Measurements from ENCODE around the gene VEZF1.

The VEZF1 gene

GRCh38 chr17:57999010-57999495, 11.0 kb upstream of the VEZF1 start:
- no peak for DNase-seq (ENCODE audit: low read depth)

DNA sequence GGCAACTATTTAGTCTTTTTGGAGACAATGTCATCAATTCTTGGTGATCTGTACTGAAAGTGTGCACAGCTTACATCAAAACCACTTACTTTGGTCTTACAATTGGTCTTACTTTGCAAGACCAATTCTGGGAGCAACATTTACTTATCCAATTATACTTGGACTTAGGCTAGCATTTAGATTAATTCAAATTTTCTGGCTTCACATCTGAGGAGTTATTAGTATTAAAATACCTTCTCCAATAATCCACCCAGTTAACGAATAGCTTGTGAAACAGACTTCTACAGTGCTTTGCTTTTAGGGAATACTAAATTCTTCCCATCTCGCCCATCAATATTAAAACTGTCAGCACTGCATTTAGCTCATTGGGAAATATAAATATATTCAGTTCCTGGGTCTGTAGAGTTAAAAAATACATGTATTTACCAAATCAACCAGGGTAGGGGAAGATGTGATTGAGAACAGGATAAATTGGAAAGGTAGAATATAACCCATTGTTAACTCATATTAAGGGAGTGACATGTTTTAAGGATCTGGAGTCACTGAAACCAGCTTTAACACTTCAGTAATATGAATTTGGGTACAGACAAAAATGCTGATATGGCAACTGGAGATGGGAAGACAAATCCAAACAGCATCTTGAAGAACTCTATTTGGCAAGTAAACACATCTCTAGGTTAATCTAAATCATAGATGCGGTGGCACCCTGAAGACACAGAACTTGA, 9.2 kb upstream of the VEZF1 start:
- no peak for DNase-seq (ENCODE audit: low read depth)

DNA sequence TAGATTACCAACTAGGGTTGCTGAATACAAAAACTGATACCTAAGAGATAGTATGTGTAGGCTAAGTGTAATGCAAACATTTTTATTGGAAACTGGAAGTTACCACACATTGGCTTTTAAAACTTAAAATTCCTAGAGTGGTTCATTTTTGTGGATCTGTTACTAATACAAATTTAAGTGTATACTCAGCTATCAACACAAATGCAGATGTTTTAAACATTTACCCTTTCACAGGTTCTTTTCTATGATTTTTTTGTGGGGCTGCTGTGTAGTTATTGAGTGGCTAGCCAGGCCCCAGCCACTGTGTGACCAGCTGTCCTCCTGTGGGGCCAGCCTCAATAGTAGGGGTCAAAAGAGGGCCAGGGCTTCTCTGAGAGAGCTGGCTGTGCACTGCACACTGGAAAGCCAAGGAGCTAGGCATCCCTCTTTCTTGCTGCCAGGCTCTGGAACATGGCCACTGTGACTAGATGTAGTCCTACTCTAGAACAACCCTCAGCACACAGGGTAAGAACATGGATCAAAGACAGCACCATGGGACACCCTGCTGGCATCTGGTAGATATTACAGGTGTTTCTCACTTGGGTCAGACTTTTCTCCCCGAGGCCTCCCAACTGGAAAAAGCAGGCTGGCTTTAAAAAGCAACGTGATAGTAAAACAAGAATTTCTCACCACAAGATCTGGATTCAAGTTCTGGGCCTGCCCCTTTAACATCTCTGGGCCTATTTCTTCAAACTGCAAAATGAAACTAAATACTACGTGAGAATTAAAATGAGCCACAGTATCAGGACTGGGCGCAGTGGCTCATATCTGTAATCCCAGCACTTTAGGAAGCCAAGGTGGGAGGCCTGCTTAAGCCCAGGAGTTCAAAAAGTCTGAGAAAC, 7.3 kb upstream of the VEZF1 start:
- peak; percentile 81 for DNase-seq (ENCODE audit: low read depth)

GRCh38 chr17:57994436-57994835, 6.4 kb upstream of the VEZF1 start:
- DNase-seq (ENCODE audit: low read depth), result no peak

DNA sequence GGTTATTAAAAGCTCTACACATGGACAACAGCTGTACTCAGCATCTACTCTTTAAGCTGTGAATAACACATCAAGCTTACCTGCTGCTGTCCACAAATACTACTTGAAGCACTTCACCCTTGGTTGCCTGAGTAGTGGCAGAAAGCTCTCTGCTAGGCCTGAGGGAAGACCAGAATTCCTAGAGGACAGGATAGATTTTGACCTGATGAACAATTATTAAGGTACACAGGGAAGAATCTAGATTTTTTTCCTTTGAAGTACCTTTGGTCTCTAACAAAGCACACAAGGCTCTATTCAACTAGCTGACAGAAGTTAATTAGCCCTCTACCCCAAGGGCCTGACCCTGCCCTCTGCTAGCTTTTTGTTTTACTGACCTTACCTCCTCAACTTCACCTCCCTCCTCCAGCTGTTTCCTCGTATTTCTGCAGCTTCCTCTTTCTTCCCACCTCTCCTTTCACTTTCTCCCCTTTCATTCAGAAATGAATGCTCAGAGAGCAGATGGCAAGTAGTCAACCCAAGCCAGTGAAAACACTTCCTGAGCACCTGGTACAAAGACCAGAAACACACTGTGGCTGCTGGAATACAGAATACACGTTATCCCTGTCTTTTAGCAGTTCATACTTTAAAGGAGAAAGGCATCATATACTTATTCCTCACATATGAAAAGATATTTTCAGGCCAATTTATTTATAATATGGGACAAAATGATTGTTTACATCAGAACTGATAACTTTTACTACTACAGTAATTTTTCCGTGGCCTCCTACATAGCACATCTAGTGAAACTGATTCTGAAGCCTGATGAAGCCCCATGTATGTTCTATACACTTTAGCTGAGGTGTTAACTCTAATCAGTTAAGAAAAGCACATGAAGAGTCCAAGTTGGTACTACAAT, 5.7 kb upstream of the VEZF1 start:
- no peak for DNase-seq (ENCODE audit: low read depth)

GRCh38 chr17:57991537-57991936, 3.5 kb upstream of the VEZF1 start:
- no peak for DNase-seq (ENCODE audit: low read depth)

DNA sequence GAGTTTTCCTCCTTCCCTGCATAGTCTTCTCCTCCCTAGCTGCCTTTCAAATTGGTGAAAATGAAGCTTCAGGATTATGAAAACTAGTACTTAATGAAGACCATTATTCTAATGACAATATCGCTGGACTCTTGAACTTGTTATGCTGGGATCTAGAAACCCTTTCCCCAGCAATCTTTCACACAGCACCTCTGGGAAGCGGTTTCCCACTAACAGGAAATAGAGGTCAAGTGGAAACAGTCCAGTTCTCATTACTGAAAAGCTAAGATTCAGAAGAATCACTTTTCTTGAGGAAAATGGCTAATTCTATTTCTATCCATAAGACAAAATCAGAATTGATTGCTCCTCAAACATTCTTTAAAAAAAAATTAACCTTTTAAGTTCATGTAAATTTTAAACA, 2.0 kb upstream of the VEZF1 start:
- no peak for DNase-seq (ENCODE audit: low read depth)

DNA sequence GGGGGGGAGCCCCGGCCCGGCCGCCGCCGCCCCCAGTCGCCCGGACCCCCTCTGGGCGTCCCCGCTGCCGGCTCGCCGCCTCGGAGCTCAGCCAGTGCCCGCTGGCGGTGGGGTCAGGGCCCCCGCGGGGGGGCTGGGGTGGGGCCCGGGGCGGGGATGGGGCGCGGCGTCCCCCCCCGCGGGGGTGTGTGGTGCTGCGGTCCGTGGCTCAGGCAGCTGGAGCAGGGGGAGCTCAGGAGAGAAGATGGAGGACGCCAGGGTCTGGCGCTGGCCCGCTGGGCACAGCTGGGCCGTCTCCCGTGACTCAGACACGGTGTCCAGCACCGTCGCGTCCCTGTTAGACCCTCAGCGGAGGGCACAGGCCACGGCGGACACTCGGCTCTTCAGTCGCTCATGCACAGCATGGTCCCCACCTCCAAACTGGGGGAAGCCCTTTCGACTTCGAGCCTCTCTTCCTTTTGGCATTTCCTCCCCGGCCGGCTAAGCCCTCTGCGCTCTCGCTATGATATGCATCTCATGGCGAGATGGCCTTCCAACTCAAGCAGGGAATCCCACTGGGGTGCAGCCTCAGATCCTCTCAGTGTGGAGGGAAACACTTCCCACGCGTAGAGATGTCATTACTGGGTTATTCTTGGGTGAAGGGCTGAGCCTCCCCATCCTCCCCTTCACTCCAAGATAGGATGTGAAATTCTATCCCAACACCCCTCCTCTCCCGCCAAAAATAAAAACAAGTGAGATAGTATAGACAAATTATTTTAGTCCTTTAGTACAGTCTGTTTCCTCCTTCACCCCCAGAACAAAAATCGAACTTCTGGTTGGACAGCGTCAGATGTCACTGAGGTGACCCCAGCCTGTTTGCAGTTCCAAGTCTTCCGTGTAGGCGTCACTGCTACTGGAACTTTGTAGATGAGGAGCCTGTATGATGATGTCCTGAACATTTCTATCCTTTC, 522 bp upstream of the VEZF1 start:
- DNase-seq (ENCODE audit: low read depth), result peak; percentile 71

DNA sequence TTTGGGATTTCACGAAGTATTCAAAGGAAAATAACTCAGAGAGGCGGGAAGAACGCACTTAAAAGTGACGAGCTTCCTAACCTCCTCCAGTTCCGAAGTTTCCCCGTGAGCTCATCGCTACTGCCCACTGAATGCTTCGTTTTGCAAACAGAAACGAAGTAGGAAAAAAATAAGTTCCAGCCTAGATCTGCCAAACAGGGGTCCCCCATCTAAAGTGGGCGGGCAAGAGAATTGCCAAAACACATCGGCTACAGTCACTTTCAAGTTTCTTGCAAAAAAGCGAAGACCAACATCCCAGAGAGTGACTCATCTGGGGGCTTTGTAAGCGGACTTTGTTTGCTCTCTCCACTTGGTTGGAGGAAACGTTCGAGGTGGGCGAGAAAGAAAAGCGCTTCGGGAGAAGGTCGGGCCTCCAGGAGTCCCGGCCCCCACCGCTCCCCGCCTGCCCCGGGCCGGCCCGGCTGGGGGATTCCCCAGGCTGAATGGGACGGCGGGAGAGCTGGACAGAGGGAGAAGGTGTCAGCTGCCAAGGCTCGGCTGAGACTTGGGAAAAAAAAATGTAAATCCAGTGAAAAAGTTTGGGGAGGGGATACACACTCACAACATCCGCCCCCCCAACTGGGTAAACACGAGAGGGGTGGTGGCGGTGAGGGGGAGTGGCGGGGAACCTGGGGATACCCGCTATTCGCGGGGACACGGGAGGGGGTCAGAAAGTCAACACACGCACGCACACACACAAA, 1.0 kb downstream of the VEZF1 start:
- DNase-seq (ENCODE audit: low read depth), result peak; percentile 57

- DNase-seq (ENCODE audit: low read depth), result peak; percentile 69
These were observed 2.4 kb downstream of the VEZF1 start for GRCh38 chr17:57985675-57985974.

GRCh38 chr17:57984936-57985674, 2.9 kb downstream of the VEZF1 start:
- DNase-seq (ENCODE audit: low read depth), result peak; percentile 28

DNA sequence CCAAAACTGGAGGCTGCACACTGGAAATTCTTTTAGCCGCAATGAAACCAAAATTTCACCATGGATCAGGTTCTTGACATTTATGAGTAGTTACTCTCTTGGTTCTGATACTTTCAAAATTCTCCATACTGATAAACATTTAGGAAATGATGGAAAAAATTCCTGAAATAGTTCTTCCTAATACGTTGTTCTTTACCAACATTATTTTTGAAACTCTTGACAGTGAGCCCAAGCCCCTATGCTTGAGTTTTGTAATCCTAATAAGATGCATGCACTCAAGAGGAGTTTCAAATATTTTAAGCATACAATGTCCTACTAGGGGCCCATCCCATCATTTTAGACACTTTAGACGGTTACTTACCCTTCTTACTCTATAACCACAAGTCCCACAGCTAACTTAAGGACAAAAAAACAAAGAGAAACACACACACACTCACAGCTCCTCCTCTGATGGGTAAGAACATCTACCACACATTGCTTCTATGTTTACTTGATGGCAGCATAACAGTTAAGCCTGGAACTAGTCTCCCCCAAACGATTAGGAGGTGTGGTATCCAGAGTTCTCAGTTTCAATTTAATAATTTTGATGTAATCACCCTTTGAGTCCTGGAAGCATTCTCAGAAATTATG, 3.7 kb downstream of the VEZF1 start:
- DNase-seq (ENCODE audit: low read depth), result peak; percentile 93

DNA sequence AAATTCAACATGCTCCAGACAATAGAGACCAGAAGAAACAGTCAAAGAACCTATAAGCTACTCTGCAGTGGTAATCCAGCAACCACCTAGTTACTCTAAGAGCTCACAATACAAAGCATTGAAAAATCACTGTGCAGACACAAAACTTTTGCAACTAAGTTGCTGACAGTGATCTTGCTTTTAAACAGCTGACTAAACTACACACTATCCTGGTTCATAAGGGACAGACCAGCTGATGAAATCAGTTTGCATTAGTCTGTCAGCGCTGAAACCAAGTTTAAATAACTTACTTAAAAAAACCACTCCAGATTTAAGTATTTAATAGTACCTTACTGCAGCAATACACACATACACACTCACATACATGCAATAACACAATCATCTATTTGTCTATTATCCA, 4.6 kb downstream of the VEZF1 start:
- DNase-seq (ENCODE audit: low read depth), result no peak

GRCh38 chr17:57982452-57983170, 5.4 kb downstream of the VEZF1 start:
- DNase-seq (ENCODE audit: low read depth), result no peak

GRCh38 chr17:57980522-57980921, 7.5 kb downstream of the VEZF1 start:
- DNase-seq (ENCODE audit: low read depth), result no peak

- no peak for DNase-seq (ENCODE audit: low read depth)
These were observed 9.0 kb downstream of the VEZF1 start for GRCh38 chr17:57979076-57979475.

- DNase-seq (ENCODE audit: low read depth), result no peak
These were observed 11.5 kb downstream of the VEZF1 start for GRCh38 chr17:57976594-57976993.

- peak; percentile 82 for DNase-seq (ENCODE audit: low read depth)
These were observed 13.0 kb downstream of the VEZF1 start for GRCh38 chr17:57975044-57975443.

Data from fibroblast of gingiva (primary cell).